SW 1271 (cell line): ENCODE data around the gene TIMM17A.
"Not testable (repeated sequence)": the region's sequence is repeated elsewhere in the genome, so short reads cannot be mapped to it uniquely, and the experiment has no call there.

ENCODE experiments used
- DNase-seq, 2 experiments: peaks; one replicate each; lab custom pipeline; 2025; lab: John Stamatoyannopoulos, UW

TIMM17A gene

GRCh38 chr1:201940316-201940715 lies 15.0 kb upstream of the TIMM17A start:
- DNase-seq, result not testable (repeated sequence)

DNA sequence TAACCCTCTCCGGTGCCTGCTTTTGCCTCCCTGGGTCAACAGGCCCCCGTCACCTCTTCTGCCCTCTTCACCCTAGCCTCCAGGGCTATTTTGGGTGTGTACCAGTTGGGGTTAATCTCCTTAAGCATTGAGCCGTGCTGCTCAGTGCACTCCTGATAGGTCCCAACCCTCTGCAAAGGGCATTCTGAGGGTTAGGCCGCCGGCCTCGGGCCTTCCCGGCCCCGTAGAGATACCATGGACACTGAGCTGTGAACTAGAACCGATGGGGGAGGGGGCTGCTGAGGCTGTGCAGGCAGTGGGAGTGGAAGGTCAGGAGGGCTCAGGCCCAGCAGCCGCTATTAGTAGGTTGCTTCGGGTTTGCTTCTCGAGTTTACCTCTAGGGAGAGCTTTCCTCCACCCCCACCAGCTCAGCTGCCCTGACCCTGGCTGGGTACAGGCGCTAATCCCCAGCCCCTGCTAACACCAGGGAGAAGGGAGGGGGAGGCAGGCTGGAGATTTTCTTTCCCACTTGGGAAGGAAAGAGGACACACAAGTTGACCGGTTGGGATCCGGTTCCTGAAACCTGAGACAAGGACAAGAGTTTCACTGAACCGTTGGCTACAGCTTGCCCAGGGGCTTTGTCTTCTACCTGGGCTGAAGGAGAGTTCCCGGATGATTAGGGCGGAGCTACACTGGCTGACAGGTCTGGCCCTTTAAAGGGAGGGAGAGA lies 13.7 kb upstream of the TIMM17A start:
- DNase-seq, result no peak

GRCh38 chr1:201942129-201942495 lies 13.2 kb upstream of the TIMM17A start:
- no peak for DNase-seq

DNA sequence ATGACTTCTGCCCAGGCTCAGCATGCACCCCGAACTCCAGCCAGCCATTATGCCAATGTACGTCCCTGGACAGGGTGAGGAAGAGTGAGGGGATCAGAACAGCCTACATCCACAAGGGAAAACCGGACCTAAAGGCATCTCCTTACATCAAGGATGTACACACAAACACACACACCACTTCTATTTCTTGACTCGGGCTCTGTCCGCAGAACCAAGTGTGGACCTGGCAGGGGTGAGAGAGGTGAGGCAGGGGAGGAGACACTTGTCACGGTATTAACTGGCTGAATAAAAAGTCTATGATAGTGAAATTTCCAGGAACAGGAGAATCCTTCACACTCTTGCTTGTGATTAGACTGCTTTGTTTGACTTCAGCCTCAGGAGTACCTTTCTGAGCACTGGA lies 11.3 kb upstream of the TIMM17A start:
- no peak for DNase-seq

DNA sequence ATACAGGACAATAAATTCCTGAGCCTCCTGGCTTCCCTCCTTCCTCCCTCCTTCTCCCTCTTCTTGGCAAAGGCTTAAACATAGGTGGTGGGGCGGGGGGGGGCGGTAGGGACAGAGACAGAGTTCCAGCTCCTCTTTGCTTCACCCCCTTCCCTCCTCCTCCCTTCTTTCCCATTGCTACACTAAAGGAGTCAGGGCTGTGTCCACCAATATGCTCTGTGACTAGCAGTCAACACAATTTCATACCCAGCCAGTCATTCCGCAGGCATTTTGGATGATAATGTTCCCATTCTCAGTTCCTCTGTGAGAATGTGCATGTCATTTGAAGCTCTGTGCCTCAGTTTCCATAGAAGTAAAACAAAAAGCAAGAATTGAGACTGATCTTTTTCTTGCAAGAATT lies 10.7 kb upstream of the TIMM17A start:
- DNase-seq, result no peak

DNA sequence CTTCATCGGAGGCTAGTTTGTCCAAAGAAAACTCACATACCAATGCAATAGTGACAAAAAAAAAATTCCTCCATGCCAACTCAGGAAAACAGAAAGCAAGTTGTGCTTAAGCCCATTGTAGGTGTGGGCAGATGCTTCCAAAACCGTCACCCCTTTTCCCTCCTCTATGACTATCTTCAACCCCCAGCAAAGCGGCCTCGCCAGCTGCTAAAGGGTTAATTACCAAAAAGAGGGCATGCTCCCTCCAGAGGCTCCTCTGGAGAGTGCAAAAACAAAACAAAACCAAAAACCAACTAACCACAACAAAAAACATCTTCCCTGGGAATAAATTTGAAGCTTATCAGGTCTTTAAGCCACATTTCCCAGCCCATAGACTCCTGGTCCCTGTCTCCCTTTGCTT lies 10.1 kb upstream of the TIMM17A start:
- no peak for DNase-seq

- DNase-seq, result no peak
Observed at GRCh38 chr1:201945863-201946223, 9.5 kb upstream of the TIMM17A start.

- no peak for DNase-seq
Observed at GRCh38 chr1:201946224-201946908, 8.9 kb upstream of the TIMM17A start, which contains the start of gene LMOD1. Gene LMOD1 (minus strand): TSS chr1:201946548. CDS start chr1:201946340, 208 bp downstream.

GRCh38 chr1:201947697-201948008 lies 7.7 kb upstream of the TIMM17A start:
- DNase-seq, result no peak

DNA sequence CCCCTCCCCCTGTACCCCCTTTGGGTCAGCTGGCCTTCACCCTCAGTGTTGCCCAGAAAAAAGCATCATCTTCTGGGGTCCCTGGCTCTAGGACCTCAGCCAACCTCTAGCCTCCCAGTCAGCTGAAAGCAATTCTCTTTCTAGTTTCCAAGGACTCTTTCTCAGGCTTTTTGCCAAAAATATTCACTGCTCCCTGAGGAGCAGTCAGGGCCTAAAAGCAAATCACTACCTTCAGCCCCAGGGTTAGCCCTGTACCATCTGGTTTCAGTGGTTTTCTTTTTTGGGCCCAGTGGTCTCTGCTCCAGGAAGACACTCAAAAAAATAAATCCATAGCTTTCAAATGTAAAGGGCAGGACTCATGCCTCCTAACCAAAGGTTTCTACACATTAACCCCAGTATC lies 5.8 kb upstream of the TIMM17A start:
- DNase-seq, result no peak

DNA sequence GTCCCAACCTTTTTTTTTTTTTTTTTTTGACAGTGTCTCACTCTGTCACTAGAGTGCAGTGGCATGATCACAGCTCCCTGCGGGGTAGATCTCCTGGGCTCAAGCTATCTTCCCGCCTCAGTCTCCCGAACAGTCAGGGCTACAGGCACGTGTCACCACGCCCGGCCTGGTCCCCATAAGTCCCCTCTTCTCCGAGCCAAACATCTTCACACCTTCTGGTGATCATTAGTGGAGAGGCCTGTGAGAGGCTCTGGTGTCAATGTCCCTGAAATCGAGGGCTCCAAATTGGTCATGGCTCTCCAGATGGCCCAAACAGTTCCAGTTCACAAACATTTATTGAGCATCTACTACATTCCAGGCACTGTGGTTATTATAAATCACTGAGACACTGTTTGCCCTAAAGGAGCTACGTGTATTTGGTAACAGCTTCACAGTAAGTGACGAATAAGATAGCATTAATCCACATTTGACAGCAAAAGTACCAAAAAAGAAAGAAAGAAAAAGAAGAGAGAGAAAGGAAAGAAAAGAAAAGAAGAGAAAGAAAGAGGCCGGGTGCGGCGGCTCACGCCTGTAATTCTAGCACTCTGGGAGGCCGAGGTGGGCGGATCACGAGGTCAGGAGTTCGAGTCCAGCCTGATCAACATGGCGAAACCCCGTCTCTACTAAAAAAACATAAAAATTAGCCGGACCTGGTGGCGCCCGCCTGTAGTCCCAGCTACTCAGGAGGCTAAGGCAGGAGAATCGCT lies 867 bp upstream of the TIMM17A start:
- DNase-seq, result no peak

GRCh38 chr1:201955729-201956143 lies 433 bp downstream of the TIMM17A start:
- DNase-seq, result no peak

GRCh38 chr1:201958348-201958747 lies 3.0 kb downstream of the TIMM17A start:
- DNase-seq, result no peak

- not testable (repeated sequence) for DNase-seq
Observed at GRCh38 chr1:201962382-201962781, 7.1 kb downstream of the TIMM17A start.

- no peak for DNase-seq
Observed at GRCh38 chr1:201964261-201964660, 9.0 kb downstream of the TIMM17A start.

- no peak for DNase-seq
Observed at GRCh38 chr1:201966171-201966570, 10.9 kb downstream of the TIMM17A start.

DNA sequence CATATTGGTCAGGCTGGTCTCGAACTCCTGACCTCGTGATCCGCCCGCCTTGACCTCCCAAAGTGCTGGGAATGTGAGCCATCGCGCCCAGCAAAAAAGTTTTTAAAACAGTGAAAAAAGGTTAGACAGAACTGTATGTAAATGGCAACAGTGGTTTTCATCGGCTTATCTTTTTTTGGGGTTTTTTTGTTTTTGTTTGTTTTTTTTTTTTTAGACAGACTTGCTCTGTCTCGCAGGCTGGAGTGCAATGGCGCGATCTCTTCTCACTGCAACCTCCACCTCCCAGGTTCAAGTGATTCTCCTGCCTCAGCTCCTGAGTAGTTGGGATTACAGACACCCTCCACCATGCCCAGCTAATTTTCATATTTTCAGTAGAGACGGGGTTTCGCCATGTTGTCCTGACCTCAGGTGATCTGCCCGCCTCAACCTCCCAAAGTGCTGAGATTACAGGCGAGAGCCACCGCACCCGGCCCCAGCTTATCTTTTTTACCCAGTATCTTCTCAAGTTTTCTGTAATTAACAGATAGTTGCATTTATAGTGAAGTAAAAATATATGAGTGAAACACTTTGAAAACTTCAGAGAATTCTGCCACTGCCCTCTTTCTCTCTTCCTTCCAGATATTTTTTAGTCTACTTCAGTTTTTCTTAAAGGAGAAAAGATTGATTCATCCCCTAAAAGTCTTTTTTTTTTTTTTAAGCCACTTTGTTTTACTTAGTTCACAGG lies 13.1 kb downstream of the TIMM17A start:
- DNase-seq, result no peak

DNA sequence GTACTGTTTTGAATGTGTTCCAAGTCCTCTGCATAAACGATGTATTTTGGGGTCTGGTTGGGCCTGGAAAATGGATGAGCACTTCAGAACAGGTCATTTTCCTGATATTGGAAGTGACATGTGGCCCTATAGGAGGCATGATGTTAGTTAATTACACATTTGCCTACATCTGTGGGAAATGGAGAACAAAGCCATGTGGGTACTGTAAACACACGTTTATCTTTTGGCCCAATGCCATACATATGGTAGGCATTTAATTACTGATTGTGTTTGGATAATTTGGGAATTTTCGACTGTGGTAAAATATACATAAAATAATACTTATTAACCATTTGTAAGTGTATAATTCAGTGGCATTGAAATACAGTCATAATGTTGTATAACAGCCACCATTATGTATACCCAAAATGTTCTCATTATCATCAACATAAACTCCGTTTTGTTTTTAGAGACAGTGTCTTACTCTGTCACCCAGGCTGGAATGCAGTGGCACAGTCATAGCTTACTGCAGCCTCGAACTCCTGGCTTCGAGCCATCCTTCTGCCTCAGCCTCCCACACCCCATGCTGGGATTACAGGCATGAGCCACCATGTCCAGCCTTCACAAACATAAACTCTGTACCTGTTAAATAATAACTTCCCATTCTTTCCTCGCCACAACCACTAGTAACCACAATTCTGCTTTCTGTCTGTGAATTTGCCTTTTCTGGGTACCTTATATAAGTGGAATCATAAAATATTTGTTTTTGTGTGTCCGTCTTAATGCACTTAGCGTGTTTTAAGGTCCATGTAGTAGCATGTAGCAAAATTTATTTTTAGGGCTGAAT lies 15.2 kb downstream of the TIMM17A start:
- DNase-seq, result no peak

DNA sequence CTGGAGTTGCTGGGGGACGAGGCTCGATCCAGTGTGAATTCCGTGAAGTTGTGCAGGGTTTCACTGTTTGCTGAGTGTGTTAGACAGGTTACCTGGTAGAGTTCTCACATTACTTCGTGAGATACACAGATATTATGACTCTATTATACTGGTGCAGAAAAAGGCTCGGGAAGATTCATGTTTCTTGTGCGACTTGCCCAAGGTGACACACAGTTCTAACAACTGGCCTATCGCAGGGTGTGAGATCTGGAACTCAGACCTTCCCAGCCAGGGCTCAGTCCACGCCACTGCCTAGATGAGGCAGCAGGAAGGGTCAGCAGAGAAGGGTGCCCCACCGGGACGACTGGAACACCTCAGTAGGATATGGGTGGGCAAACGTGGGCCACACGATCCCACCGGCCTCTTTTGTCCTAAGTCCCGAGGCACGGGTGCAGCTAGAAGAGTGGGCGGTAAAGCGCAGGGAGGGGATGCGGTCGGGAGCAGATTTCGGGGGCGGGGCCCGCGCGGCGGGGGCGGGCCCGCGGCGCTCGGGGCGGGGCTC lies 26.8 kb downstream of the TIMM17A start:
- peak in 1 of 2 experiments; percentile 31 for DNase-seq

DNA sequence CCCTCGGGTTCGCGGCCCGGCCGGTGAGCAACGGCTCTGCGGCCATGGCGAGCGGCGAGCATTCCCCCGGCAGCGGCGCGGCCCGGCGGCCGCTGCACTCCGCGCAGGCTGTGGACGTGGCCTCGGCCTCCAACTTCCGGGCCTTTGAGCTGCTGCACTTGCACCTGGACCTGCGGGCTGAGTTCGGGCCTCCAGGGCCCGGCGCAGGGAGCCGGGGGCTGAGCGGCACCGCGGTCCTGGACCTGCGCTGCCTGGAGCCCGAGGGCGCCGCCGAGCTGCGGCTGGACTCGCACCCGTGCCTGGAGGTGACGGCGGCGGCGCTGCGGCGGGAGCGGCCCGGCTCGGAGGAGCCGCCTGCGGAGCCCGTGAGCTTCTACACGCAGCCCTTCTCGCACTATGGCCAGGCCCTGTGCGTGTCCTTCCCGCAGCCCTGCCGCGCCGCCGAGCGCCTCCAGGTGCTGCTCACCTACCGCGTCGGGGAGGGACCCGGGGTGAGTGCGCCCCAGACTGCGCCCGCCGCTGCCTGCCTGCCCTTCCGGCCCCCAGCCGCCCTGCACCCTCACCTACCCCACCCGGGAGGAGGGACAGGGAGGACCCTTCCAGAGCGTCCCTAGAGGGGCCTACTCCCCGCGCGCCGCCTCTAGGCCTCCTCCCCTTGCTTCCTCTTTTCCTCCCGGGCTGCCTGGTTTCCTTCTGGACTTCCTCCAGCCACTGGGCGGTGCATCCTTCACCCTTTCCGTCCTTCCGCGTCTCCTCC lies 27.5 kb downstream of the TIMM17A start, which contains the start of gene RNPEP:
RNPEP (plus strand) TSS at position 26 of the 757 bp plus-strand sequence; CDS start at position 45, 19 bp downstream.
- DNase-seq, result peak; percentile 34 to 59
